EL (cell line): ENCODE measurements around the gene MSMP.
A peak's percentile ranks its signal among the peaks of the same experiment; 100 is the strongest.

ENCODE experiments used
- DNase-seq: peaks from one replicate; pipeline ENCODE4 v3.0.0-alpha.2; 2016

MSMP gene

GRCh38 chr9:35771075-35771433 is 17.0 kb upstream of the MSMP start:
- DNase-seq: no peak

GRCh38 chr9:35769763-35770162 is 15.7 kb upstream of the MSMP start:
- no peak for DNase-seq

- DNase-seq: no peak
Observed at GRCh38 chr9:35767458-35767857, 13.4 kb upstream of the MSMP start.

- DNase-seq: no peak
Observed at GRCh38 chr9:35766997-35767396, 12.9 kb upstream of the MSMP start.

- no peak for DNase-seq
Observed at GRCh38 chr9:35763803-35764202, 9.7 kb upstream of the MSMP start.

- no peak for DNase-seq
Observed at GRCh38 chr9:35763181-35763580, 9.1 kb upstream of the MSMP start.

GRCh38 chr9:35760651-35761050 is 6.6 kb upstream of the MSMP start:
- DNase-seq: no peak

GRCh38 chr9:35759795-35760194 is 5.7 kb upstream of the MSMP start:
- no peak for DNase-seq

GRCh38 chr9:35758475-35759050 is 4.5 kb upstream of the MSMP start:
- DNase-seq: no peak

GRCh38 chr9:35757892-35758275 is 3.8 kb upstream of the MSMP start:
- no peak for DNase-seq

- peak; percentile 31 for DNase-seq
Observed at GRCh38 chr9:35757226-35757891, 3.3 kb upstream of the MSMP start.

- peak; percentile 55 for DNase-seq
Observed at GRCh38 chr9:35756275-35757225, 2.5 kb upstream of the MSMP start.

GRCh38 chr9:35755071-35755470 is 995 bp upstream of the MSMP start:
- no peak for DNase-seq

GRCh38 chr9:35753466-35753865 is 610 bp downstream of the MSMP start:
- DNase-seq: no peak

- no peak for DNase-seq
Observed at GRCh38 chr9:35750256-35750531, 3.9 kb downstream of the MSMP start.

GRCh38 chr9:35749515-35750255 is 4.4 kb downstream of the MSMP start:
- no peak for DNase-seq

GRCh38 chr9:35748858-35749514 is 5.1 kb downstream of the MSMP start, which contains the start of the genes GBA2 and RGP1:
GBA2 (minus strand) TSS chr9:35749228; CDS start chr9:35748704, 524 bp downstream.
RGP1 (plus strand) TSS chr9:35749287; CDS start chr9:35749756, 469 bp downstream.
- DNase-seq: peak; percentile 74

GRCh38 chr9:35748242-35748857 is 5.7 kb downstream of the MSMP start:
- no peak for DNase-seq

- DNase-seq: no peak
Observed at GRCh38 chr9:35746583-35746982, 7.5 kb downstream of the MSMP start.

- no peak for DNase-seq
Observed at GRCh38 chr9:35745569-35745968, 8.5 kb downstream of the MSMP start.

GRCh38 chr9:35743880-35744518 is 10.1 kb downstream of the MSMP start:
- no peak for DNase-seq

GRCh38 chr9:35743452-35743851 is 10.6 kb downstream of the MSMP start:
- DNase-seq: no peak
